CD4-positive, alpha-beta T cell treated with Interleukin-2 at 100 ng/mL for 4 hours (primary cell): Measurements from ENCODE around the gene VPS13D.

Experiments used
- DNase-seq: peaks from one replicate; pipeline ENCODE4 v3.0.0-alpha.2; 2020; ENCODE audit warnings: low spot score

Gene VPS13D

GRCh38 chr1:12432897-12433296, 203.1 kb downstream of the VPS13D start:
- no peak for DNase-seq

- no peak for DNase-seq
Observed at GRCh38 chr1:12433323-12434053, 203.7 kb downstream of the VPS13D start.

GRCh38 chr1:12434174-12434573, 204.3 kb downstream of the VPS13D start:
- DNase-seq, result peak; percentile 74

- no peak for DNase-seq
Observed at GRCh38 chr1:12434686-12435085, 204.9 kb downstream of the VPS13D start.

- DNase-seq, result peak; percentile 72
Observed at GRCh38 chr1:12435639-12436344, 206.0 kb downstream of the VPS13D start.

- no peak for DNase-seq
Observed at GRCh38 chr1:12436345-12436658, 206.5 kb downstream of the VPS13D start.

GRCh38 chr1:12436817-12437599, 207.2 kb downstream of the VPS13D start:
- DNase-seq, result peak; percentile 49

- no peak for DNase-seq
Observed at GRCh38 chr1:12437629-12438028, 207.8 kb downstream of the VPS13D start.

GRCh38 chr1:12438349-12438924, 208.6 kb downstream of the VPS13D start:
- peak; percentile 78 for DNase-seq

- no peak for DNase-seq
Observed at GRCh38 chr1:12439073-12439472, 209.2 kb downstream of the VPS13D start.

- DNase-seq, result no peak
Observed at GRCh38 chr1:12441414-12442105, 211.7 kb downstream of the VPS13D start.

- no peak for DNase-seq
Observed at GRCh38 chr1:12442217-12442616, 212.4 kb downstream of the VPS13D start.

GRCh38 chr1:12443151-12443550, 213.3 kb downstream of the VPS13D start:
- DNase-seq, result no peak

- DNase-seq, result no peak
Observed at GRCh38 chr1:12444329-12444841, 214.6 kb downstream of the VPS13D start.

GRCh38 chr1:12445257-12445656, 215.4 kb downstream of the VPS13D start:
- DNase-seq, result no peak

GRCh38 chr1:12446593-12446992, 216.8 kb downstream of the VPS13D start:
- no peak for DNase-seq

GRCh38 chr1:12447307-12447706, 217.5 kb downstream of the VPS13D start:
- DNase-seq, result no peak

GRCh38 chr1:12447849-12448312, 218.1 kb downstream of the VPS13D start:
- DNase-seq, result no peak

- no peak for DNase-seq
Observed at GRCh38 chr1:12448746-12449177, 218.9 kb downstream of the VPS13D start.

- no peak for DNase-seq
Observed at GRCh38 chr1:12450090-12450755, 220.4 kb downstream of the VPS13D start.
